A549 treated with ZK216348 at 1 μM for 4 hours (cell line): ENCODE measurements around the gene SEC23A. TPM values are rescaled to one million over a fixed set of nuclear protein-coding genes. Genes with fewer than 3 reads are reported as not detected.

Experiments used
- total RNA-seq: library from RNA; stranded (reverse); fragments of 200-300 nt; extraction: Qiagen RNA extraction; gene quantifications from 5 replicates; pipeline ENCODE4 v1.2.3, GENCODE V29; 2022; ENCODE audit warnings: low read depth

The SEC23A gene
- 55.3 to 89.1 TPM (median 82.6 TPM) in 5 replicates for total RNA-seq

GRCh38 chr14:39102969-39103957 lies at the start of gene SEC23A:
Gene SEC23A, minus strand, starts transcription at chr14:39103235. Its CDS starts 7,117 bp downstream, at chr14:39096118.

GRCh38 chr14:39114073-39114838 lies 11.2 kb upstream of the SEC23A start, which contains the start of gene GEMIN2:
Gene GEMIN2, plus strand, starts transcription at chr14:39114323. Its CDS starts 16 bp downstream, at chr14:39114339.

Other genes with a start within 250 kb of the SEC23A start
- 20.5 to 28.6 TPM (median 24.5 TPM) in 5 replicates for gene GEMIN2, start 11.1 kb upstream of the SEC23A start, total RNA-seq
- gene TRAPPC6B, start 67.1 kb upstream of the SEC23A start, total RNA-seq = 12.2 to 16.8 TPM (median 13.6 TPM) in 5 replicates
- 44.9 to 63.7 TPM (median 49.0 TPM) in 5 replicates for gene PNN, start 72.0 kb upstream of the SEC23A start, total RNA-seq
- 18.0 to 23.9 TPM (median 21.8 TPM) in 5 replicates for gene MIA2, start 130.7 kb upstream of the SEC23A start, total RNA-seq